ENCODE measurements around the gene SRPRB.

DNA sequence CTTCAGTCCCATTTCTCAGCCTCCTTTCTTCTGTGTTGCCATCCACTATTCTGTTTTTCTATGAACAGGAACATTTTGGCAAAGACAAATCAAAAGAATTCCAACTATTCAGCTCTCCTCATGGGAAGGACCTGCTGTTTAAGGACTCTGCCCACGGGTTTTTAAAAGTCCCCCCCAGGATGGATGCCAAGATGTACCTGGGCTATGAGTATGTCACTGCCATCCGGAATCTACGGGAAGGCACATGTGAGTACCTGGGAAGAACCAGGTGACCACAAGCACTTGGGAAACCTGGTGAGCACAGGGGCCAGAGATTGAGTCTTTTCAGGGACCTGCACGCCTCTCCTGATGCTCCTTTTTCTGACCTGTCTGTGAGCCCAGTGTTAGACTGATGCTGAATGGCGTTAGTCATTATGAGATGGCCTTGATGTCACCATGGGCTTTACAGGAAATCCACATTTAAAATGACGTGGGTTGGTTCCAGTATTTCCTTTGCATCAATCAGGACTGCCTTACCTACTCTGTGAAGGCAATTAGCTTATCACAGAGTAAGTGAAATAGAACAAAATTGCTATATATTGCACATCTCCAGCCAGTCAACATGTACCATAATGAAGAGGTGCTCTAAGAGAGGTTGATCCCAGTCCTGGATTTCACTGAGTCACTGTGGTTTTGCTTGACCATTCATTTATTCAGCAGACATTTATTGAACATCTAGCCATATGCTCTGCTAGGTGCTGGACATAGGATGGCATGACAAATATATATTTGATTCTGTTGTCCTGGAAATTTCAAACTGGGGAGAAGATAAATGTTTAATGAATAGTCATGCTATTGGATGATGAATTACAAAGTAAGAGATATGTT, 47.7 kb upstream of the SRPRB start:
- no peak for TF ChIP-seq EZH2 (optimal IDR thresholded peaks at IDR 0.05; ENCODE audit: low read depth, low read length)
- no peak for TF ChIP-seq CTCF (IDR thresholded peaks at IDR 0.05; ENCODE audit: low read length)
- TF ChIP-seq EZH2phosphoT487 (IDR thresholded peaks at IDR 0.05; ENCODE audit: low read length) = no peak

All from MM.1S (cell line).